ENCODE measurements around the gene FBXO45. TPM values are rescaled to one million over a fixed set of nuclear protein-coding genes. Genes with fewer than 3 reads are reported as not detected.
"Not testable (repeated sequence)": the region's sequence is repeated elsewhere in the genome, so short reads cannot be mapped to it uniquely, and the experiment has no call there.

The FBXO45 gene
- total RNA-seq, result 1 to 10 TPM; 5.6 to 7.6 (median 7.5) TPM

- intact Hi-C loops (cut with DNase I; ENCODE audit: low total_unique reads), result no loop called here
- H3K4me3 ChIP-seq, result peak within 1 kb of the TSS; percentile 77 to 84 (median 80)
- no peaks in the 10 kb centered on the region for H3K9me3 ChIP-seq
- H3K27ac ChIP-seq, result peak within 1 kb of the TSS; percentile 86 to 89
- TF ChIP-seq POLR2AphosphoS5 (IDR thresholded peaks at IDR 0.05) (peak; percentile 86 to 97 (median 88)), POLR2A (IDR thresholded peaks at IDR 0.05) (peak; percentile 69), CTCF (IDR thresholded peaks at IDR 0.05) (no peak)
- peak; percentile 89 to 91 for DNase-seq (ENCODE audit: low spot score in 2 of 2)
- H3K27me3 ChIP-seq, result no peaks in the 10 kb centered on the region
- peaks cover 4 to 6% of the 10 kb centered on the region in 2 donors for H3K4me1 ChIP-seq
- no peaks in the 10 kb centered on the region for H3K36me3 ChIP-seq
These were observed at the start of gene FBXO45, which contains the start of gene WDR53 for GRCh38 chr3:196568246-196569002. FBXO45 (plus strand) TSS chr3:196568660; CDS start chr3:196568985, 325 bp downstream. WDR53 (minus strand) TSS chr3:196568554; CDS start chr3:196561475, 7,079 bp downstream.

- intact Hi-C loops (cut with DNase I; ENCODE audit: low total_unique reads), result no loop called here
- TF ChIP-seq CTCF (IDR thresholded peaks at IDR 0.05), result peak in 2 of 3 donors; percentile 12 to 28
- TF ChIP-seq POLR2A (IDR thresholded peaks at IDR 0.05), result no peak
- no peaks in the 10 kb centered on the region for H3K36me3 ChIP-seq
- H3K9me3 ChIP-seq, result peaks cover 49 to 57% of the 10 kb centered on the region in 2 donors
- DNase-seq (ENCODE audit: low spot score in 2 of 2), result no peak
- H3K4me1 ChIP-seq, result no peaks in the 10 kb centered on the region
- no peaks in the 10 kb centered on the region for H3K27me3 ChIP-seq
- H3K4me3 ChIP-seq, result no peak overlapping the region
- H3K27ac ChIP-seq, result no peak overlapping the region
These were observed 49.3 kb upstream of the FBXO45 start for GRCh38 chr3:196518966-196519717.

- H3K4me3 ChIP-seq, result no peak overlapping the region
- peaks cover 51 to 57% of the 10 kb centered on the region in 2 donors for H3K9me3 ChIP-seq
- no peak overlapping the region for H3K27ac ChIP-seq
- H3K36me3 ChIP-seq, result no peaks in the 10 kb centered on the region
- no peak for DNase-seq (ENCODE audit: low spot score in 2 of 2)
- H3K27me3 ChIP-seq, result no peaks in the 10 kb centered on the region
- TF ChIP-seq POLR2AphosphoS5 (IDR thresholded peaks at IDR 0.05) (no peak), POLR2A (IDR thresholded peaks at IDR 0.05) (no peak), CTCF (IDR thresholded peaks at IDR 0.05) (no peak)
- no peaks in the 10 kb centered on the region for H3K4me1 ChIP-seq
- intact Hi-C loops (cut with DNase I; ENCODE audit: low total_unique reads), result loop anchor here (1.0 kb wide), 1 partner anchor 21 kb away; no protein-coding TSS in a partner anchor
These were observed 48.8 kb upstream of the FBXO45 start for GRCh38 chr3:196519718-196520082.

- H3K9me3 ChIP-seq, result peaks cover 51 to 57% of the 10 kb centered on the region in 2 donors
- H3K27me3 ChIP-seq; H3K27ac ChIP-seq; intact Hi-C loops (cut with DNase I; ENCODE audit: low total_unique reads); DNase-seq (ENCODE audit: low spot score in 2 of 2); H3K4me3 ChIP-seq; H3K36me3 ChIP-seq; H3K4me1 ChIP-seq: not testable (repeated sequence)
These were observed 47.2 kb upstream of the FBXO45 start for GRCh38 chr3:196521291-196521690.

GRCh38 chr3:196523841-196524240, 44.6 kb upstream of the FBXO45 start:
- no peaks in the 10 kb centered on the region for H3K4me1 ChIP-seq
- H3K36me3 ChIP-seq, result no peaks in the 10 kb centered on the region
- intact Hi-C loops (cut with DNase I; ENCODE audit: low total_unique reads), result no loop called here
- H3K27me3 ChIP-seq, result no peaks in the 10 kb centered on the region
- H3K9me3 ChIP-seq, result peaks cover 35 to 39% of the 10 kb centered on the region in 2 donors
- TF ChIP-seq CTCF (IDR thresholded peaks at IDR 0.05), result no peak
- no peak for TF ChIP-seq POLR2A (IDR thresholded peaks at IDR 0.05)
- no peak for TF ChIP-seq POLR2AphosphoS5 (IDR thresholded peaks at IDR 0.05)
- no peak overlapping the region for H3K27ac ChIP-seq
- DNase-seq (ENCODE audit: low spot score in 2 of 2), result no peak
- H3K4me3 ChIP-seq, result no peak overlapping the region
